ENCODE results near the gene PGM5.

- TF ChIP-seq CTCF (IDR thresholded peaks at IDR 0.05) (no peak), POLR2A (IDR thresholded peaks at IDR 0.05) (no peak)
Observed at GRCh38 chr9:68508547-68508946, 152.1 kb downstream of the PGM5 start.
